Tibial artery (tissue), 4 donors: Measurements from ENCODE around the gene PUS7L.

Experiments
- DNase-seq, 2 donors: peaks; one replicate each; pipeline ENCODE4 v3.0.0-alpha.2; 2019
- H3K27ac ChIP-seq, 2 donors: fragments of 200-600 bp; sonication (generic) in 1 of 2; 1 replicate in 1 of 2; 2 replicates in 1 of 2; pipeline ENCODE4 v1.5.1; 2018 to 2019; ENCODE audit warnings: mild to moderate bottlenecking in 1 of 2
- H3K27me3 ChIP-seq, 2 donors: fragments of 200-600 bp; sonication (generic) in 1 of 2; one replicate each; pipeline versions ENCODE4 v1.5.1 to v1.6.0; 2016 to 2019
- H3K36me3 ChIP-seq, 3 donors: fragments of 200-600 bp; sonication (generic) in 2 of 3; one replicate each; pipeline ENCODE4 v1.5.1; 2016 to 2019; ENCODE audit warnings: mild to moderate bottlenecking in 2 of 3
- H3K4me1 ChIP-seq, 4 donors: fragments of 200-600 bp; sonication (generic) in 2 of 4; 1 replicate in 3 of 4; 2 replicates in 1 of 4; pipeline ENCODE4 v1.5.1; 2016 to 2019
- H3K4me3 ChIP-seq, 2 donors: fragments of 200-600 bp; sonication (generic) in 1 of 2; 1 replicate in 1 of 2; 2 replicates in 1 of 2; pipeline ENCODE4 v1.5.1; 2018 to 2019; ENCODE audit warnings: mild to moderate bottlenecking in 2 of 2
- H3K9me3 ChIP-seq, 3 donors: fragments of 200-600 bp; sonication (generic) in 1 of 3; one replicate each; pipeline ENCODE4 v1.5.1; 2016 to 2019
- intact Hi-C: fragments of 100-400 bp; cut with DNase I; formaldehyde crosslinking; loops from one replicate; pipeline ENCODE4 v1.15.0; 2023; ENCODE audit warnings: low total_unique reads
- TF ChIP-seq, protein P1 (sequence below), 2 experiments: fragments of 200-600 bp in 1 of 2; fragments of 450-650 bp in 1 of 2; IDR thresholded peaks; one replicate each; pipeline ENCODE4 v1.5.1; 2017 to 2019; ENCODE audit warnings: antibody characterized with exemption in 2 of 2, mild to moderate bottlenecking in 1 of 2, moderate library complexity in 1 of 2

Gene PUS7L

DNA sequence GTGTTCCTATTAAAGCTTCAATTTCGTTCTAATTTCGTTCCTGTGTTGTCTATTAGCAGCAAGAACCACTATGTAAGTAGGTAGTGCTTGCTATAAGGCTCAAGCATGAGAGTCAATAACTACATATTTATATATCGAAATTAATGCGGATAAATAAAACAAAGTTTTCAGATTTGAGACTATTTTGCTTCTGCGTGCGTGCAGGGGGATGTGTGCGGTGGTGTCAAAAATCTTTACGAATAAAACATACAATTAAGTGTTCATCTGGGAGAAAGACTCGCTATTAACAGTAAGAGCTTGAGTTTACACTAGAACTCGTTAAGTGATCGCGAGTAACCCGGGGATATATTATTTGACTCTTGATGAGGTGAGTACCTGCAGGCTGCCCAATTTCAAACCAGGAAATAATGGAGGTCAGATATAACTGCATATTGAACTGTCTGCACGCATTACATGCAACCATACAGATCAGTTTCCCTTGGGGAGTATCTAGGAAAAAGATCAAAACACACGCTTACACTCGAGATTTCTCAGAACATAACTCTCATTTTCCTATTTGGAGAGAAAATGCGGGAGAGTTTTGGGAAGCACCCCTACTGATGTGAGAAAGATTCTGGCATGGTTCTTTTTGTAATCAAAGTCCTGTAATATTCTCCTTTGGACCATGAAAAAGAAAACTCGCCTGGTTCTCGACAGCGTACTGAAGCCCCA is 46.7 kb upstream of the PUS7L start:
- Histone ChIP-seq H3K4me3 (peak overlapping the region; percentile 81 to 91), H3K27ac (peak overlapping the region; percentile 89 to 97), H3K9me3 (no peaks in the 10 kb centered on the region), H3K4me1 (peaks cover 0 to 32% (median 11%) of the 10 kb centered on the region in 4 donors), H3K27me3 (no peaks in the 10 kb centered on the region), H3K36me3 (peaks cover 14 to 20% (median 16%) of the 10 kb centered on the region in 3 donors)
- TF ChIP-seq, protein P1, sequence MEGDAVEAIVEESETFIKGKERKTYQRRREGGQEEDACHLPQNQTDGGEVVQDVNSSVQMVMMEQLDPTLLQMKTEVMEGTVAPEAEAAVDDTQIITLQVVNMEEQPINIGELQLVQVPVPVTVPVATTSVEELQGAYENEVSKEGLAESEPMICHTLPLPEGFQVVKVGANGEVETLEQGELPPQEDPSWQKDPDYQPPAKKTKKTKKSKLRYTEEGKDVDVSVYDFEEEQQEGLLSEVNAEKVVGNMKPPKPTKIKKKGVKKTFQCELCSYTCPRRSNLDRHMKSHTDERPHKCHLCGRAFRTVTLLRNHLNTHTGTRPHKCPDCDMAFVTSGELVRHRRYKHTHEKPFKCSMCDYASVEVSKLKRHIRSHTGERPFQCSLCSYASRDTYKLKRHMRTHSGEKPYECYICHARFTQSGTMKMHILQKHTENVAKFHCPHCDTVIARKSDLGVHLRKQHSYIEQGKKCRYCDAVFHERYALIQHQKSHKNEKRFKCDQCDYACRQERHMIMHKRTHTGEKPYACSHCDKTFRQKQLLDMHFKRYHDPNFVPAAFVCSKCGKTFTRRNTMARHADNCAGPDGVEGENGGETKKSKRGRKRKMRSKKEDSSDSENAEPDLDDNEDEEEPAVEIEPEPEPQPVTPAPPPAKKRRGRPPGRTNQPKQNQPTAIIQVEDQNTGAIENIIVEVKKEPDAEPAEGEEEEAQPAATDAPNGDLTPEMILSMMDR (IDR thresholded peaks at IDR 0.05): peak in 1 of 2 experiments; percentile 30
- no peak for DNase-seq
- intact Hi-C loops: loop anchor here (10.0 kb wide), 1 partner anchor 51 kb away; the partner anchor contains the start of genes IRAK4 and PUS7L

DNA sequence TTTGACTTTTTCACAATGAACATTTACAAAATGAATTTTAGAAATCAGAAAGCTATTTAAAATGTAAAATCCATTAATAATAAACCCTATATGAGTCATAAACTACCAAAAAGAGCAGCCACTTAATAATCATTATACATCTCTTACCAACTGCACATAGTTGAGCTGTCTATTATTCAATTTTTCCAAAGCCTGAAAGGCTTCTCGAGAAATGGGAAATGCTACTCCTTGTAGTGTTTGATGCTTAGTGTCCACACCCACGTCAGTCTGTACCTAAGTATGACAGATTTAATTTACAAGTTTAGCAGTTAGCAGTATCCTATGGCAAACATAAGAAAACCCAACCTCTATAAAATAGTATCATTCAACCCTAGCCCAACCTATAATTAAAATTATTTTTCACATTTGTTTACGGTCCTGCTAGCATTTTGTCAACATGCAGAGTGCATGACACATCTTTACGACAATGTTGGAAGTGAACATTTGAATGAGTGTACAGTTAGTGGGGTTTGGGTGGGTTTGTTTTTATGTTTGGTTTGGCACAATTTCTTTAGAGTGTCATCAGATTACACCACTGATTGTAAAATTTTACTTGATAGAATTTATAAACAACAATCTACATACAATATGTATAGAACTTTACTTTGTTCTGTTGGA is 39.1 kb upstream of the PUS7L start:
- Histone ChIP-seq H3K9me3 (no peaks in the 10 kb centered on the region), H3K27me3 (no peaks in the 10 kb centered on the region), H3K27ac (no peak overlapping the region), H3K4me3 (no peak overlapping the region), H3K36me3 (peaks cover 52 to 78% (median 72%) of the 10 kb centered on the region in 3 donors), H3K4me1 (peaks cover 0 to under 1% (median 0%) of the 10 kb centered on the region in 4 donors)
- TF ChIP-seq, protein P1 (IDR thresholded peaks at IDR 0.05): no peak
- intact Hi-C loops: no loop called here
- no peak for DNase-seq

DNA sequence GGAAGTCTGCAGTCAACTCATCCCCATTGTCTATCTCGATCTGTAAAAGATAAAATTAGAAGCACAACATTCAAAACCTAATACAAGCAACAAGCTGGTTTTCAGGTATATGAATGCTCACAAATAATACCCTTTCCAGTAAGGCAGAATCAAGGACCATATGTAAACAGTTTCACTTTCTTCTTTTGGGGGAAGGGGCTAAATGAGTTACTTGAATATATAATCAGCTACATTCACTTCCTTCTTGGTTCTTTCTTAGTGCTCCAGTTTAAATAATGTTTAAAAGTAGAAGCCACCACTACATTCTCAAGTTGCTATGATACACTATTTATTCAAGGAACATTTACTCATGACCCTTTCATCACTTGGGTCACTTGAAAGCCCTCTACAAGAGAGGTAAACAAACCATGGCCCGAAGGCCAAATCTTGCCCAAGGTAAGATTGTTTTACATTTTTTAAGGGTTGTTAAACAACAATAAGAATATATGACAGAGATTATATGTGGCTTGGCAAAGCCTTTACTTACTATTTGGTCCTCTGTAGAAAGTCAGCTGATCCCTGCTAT is 37.2 kb upstream of the PUS7L start:
- Histone ChIP-seq H3K9me3 (no peaks in the 10 kb centered on the region), H3K27ac (no peak overlapping the region), H3K36me3 (peaks cover 41 to 66% (median 63%) of the 10 kb centered on the region in 3 donors), H3K27me3 (no peaks in the 10 kb centered on the region), H3K4me1 (no peaks in the 10 kb centered on the region), H3K4me3 (no peak overlapping the region)
- TF ChIP-seq, protein P1 (IDR thresholded peaks at IDR 0.05): no peak
- DNase-seq: no peak
- intact Hi-C loops: no loop called here

DNA sequence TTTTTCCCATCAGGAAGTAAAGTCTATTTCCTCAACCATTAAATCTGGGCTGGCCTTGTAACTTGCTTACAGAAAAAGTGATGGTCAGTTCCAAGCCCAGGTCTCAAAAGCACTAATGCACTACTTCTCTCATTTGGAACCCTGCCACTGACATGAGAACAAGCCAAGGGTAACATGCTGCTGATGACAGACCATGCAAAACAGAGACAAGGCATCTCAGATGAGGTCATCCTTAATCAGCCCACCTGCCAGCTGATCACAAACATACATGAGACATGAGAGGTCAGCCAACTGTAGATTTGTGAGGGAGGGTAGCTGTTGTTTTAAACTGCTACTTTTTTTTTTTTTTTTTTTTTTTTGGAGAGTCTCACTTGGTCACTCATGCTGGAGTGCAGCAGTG is 31.4 kb upstream of the PUS7L start:
- DNase-seq: no peak
- Histone ChIP-seq H3K27me3 (no peaks in the 10 kb centered on the region), H3K9me3 (no peaks in the 10 kb centered on the region), H3K27ac (no peak overlapping the region), H3K4me1 (no peaks in the 10 kb centered on the region), H3K36me3 (peaks cover 20 to 47% (median 41%) of the 10 kb centered on the region in 3 donors), H3K4me3 (no peak overlapping the region)
- intact Hi-C loops: no loop called here
- TF ChIP-seq, protein P1 (IDR thresholded peaks at IDR 0.05): no peak

DNA sequence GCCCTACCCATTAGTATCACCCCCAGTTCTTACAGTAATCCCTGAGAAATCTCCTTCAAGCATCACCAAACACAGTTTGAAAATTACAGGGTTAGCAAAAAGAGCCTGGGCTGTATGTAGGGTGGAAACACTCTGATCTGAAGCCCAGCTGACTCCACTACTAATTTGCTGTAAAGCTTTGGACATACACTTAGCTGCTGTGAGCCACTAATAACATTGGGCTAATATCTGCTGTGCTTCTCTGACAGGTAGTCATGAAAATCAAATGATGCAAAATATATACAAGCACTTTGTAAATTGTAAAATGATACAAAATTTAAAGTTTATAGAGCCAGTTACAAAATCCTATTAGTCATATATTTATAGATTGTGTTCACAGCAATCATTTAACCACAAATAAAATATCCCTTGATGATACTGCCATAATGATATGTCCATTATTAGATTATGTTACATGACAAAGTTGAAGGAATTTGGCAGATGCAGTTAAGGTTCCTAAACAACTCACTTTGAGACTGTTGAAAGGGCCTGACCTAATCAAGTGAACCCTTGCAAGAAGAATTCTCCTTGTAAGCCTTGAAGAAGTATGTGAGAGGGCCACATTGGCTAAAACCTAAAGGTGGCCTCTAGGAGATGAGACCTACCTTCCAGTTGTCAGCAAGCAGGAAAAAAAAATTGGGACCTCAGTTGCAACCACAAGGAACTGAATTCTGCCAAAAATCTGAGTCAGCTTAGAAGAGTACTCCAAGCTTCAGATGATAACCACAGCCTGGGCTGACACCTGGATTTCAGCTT is 28.5 kb upstream of the PUS7L start:
- Histone ChIP-seq H3K36me3 (peaks cover 48 to 64% (median 61%) of the 10 kb centered on the region in 3 donors), H3K4me1 (no peaks in the 10 kb centered on the region), H3K27ac (no peak overlapping the region), H3K9me3 (no peaks in the 10 kb centered on the region), H3K27me3 (no peaks in the 10 kb centered on the region), H3K4me3 (no peak overlapping the region)
- TF ChIP-seq, protein P1 (IDR thresholded peaks at IDR 0.05): no peak
- no peak for DNase-seq
- intact Hi-C loops: no loop called here
